ENCODE measurements around the gene DMXL2.
"Not testable (repeated sequence)": the region's sequence is repeated elsewhere in the genome, so short reads cannot be mapped to it uniquely, and the experiment has no call there.

Gene DMXL2

DNA sequence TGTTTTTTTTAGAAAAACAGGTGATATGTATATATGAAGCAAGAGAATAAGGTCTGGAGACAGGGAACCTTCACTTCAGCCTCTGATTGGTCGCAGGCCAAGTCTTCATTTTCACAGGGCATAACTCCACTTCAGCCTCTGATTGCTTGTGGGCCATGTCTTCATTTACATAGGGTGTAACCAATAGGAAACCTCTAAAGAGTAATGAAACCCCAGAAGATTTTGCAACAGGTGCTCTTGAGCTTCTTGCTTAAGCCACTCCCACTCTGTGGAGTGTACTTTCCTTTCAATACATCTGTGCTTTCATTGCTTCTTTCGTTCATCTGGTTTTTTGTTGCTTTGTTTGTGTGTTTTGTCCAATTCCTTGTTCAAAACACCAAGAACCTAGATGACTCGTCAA is 36.1 kb upstream of the DMXL2 start:
- DNase-seq (ENCODE audit: low read depth) = peak; percentile 5
- no peak overlapping the region for H3K4me3 ChIP-seq (ENCODE audit: low read depth, low read length)
- TF ChIP-seq, protein P1, sequence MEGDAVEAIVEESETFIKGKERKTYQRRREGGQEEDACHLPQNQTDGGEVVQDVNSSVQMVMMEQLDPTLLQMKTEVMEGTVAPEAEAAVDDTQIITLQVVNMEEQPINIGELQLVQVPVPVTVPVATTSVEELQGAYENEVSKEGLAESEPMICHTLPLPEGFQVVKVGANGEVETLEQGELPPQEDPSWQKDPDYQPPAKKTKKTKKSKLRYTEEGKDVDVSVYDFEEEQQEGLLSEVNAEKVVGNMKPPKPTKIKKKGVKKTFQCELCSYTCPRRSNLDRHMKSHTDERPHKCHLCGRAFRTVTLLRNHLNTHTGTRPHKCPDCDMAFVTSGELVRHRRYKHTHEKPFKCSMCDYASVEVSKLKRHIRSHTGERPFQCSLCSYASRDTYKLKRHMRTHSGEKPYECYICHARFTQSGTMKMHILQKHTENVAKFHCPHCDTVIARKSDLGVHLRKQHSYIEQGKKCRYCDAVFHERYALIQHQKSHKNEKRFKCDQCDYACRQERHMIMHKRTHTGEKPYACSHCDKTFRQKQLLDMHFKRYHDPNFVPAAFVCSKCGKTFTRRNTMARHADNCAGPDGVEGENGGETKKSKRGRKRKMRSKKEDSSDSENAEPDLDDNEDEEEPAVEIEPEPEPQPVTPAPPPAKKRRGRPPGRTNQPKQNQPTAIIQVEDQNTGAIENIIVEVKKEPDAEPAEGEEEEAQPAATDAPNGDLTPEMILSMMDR (IDR thresholded peaks at IDR 0.05; ENCODE audit: insufficient read depth, low read depth, low read length, missing control alignments) = no peak

DNA sequence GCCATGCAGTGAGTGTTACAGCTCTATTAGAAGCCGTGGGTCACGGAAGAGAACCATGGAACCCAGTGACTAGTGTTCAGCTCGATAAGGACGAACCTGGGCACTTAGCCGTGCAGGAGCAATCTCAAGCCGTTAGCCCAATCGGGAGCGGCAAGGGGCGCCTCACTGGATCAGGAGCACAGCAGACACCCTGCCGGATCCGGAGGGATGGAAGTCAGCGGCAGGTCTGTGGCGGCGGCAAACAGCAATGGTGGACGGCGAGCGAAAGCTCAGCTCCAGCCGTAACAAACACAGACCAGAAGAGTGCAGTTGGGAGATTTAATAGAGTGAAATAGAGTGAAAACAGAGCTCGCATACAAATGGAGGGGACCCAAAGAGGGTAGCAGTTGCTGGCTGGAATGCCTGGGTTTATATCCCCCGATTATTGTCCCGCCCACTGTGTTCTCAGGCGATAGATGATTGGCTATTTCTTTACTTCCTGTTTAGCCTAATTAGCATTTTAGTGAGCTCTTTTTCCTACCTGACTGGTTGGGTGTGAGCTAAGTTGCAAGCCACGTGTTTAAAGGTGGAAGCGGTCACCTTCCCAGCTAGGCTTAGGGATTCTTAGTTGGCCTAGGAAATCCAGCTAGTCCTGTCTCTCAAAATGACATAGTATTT is 33.0 kb upstream of the DMXL2 start:
- not testable (repeated sequence) for DNase-seq (ENCODE audit: low read depth); H3K4me3 ChIP-seq (ENCODE audit: low read depth, low read length)

DNA sequence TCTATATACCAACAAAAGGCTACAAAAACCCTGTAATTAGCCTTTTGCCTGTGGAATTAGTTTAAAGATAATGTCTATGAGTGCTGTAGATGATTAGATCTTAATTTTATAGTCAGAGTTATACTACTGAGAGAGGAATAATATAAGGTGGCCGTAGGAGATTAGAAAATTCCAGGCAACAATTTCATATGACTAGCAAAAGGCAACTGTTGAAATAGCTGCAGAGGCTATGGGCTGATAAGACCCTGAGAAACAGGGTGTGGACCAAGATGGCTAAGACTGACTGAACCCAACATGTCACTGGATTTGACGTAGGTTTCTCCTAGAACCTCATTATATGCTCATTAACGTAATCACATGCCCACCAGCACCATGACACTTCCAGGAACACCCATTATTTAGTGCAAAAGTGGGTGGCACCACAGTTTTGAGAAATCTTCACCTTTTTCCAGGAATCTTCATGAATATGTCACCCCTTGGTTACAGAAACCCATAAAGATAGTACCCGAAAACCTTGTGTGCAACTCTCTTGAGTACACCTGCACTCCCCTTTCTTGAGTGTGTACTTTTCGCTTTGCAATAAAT is 29.6 kb upstream of the DMXL2 start:
- no peak for DNase-seq (ENCODE audit: low read depth)
- no peak overlapping the region for H3K4me3 ChIP-seq (ENCODE audit: low read depth, low read length)
- TF ChIP-seq, protein P1 (IDR thresholded peaks at IDR 0.05; ENCODE audit: insufficient read depth, low read depth, low read length, missing control alignments) = no peak

DNA sequence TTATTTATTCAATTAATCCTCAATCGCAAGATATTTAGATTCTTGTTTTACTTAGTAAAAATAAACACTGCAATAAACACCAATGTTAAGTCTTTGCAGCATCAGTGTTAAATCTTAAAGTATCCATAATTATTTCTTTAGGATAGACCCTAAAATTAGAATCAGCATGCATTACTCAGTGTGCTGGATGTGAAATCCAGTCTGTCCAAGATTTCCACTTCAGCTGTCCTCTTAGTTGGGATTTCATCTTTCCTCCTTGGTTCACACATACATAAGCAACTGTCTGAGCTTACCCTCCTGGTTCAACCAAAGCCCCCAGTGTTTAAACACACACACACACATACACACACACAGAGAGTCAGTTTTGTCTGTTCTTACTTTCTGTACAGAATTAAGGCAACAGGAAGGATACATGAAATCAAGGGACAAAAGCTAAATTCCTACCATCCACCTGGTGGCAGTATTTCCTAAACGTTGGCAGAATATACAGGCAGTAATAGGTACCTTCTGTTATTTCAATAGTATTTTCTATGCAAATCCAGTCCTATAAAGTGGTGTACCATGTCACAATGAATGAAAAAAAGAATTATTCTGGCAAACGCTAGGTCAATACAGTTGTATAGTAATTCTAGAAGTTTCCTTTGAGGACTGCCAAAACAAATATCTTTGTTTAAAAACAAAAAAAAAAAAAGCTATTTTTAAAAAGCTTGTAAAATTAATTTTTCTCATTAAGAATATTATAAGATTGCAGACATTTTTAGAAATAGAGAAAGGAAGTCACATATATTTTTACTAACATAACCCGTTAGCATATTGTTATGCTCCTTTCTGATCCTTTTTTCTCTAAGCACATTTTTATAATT is 27.3 kb upstream of the DMXL2 start:
- TF ChIP-seq, protein P1 (IDR thresholded peaks at IDR 0.05; ENCODE audit: insufficient read depth, low read depth, low read length, missing control alignments) = peak; percentile 66
- no peak overlapping the region for H3K4me3 ChIP-seq (ENCODE audit: low read depth, low read length)
- DNase-seq (ENCODE audit: low read depth) = peak; percentile 86

DNA sequence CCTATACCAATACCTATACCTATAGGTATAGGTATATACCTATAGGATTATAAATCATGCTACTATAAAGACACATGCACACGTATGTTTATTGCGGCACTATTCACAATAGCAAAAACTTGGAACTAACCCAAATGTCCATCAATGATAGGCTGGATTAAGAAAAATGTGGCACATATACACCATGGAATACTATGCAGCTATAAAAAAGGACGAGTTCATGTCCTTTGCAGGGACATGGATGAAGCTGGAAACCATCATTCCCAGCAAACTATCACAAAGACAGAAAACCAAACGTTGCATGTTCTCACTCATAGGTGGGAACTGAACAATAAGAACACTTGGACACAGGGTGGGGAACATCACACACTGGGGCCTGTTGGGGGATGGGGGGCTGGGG is 26.1 kb upstream of the DMXL2 start:
- H3K4me3 ChIP-seq (ENCODE audit: low read depth, low read length); DNase-seq (ENCODE audit: low read depth): not testable (repeated sequence)

DNA sequence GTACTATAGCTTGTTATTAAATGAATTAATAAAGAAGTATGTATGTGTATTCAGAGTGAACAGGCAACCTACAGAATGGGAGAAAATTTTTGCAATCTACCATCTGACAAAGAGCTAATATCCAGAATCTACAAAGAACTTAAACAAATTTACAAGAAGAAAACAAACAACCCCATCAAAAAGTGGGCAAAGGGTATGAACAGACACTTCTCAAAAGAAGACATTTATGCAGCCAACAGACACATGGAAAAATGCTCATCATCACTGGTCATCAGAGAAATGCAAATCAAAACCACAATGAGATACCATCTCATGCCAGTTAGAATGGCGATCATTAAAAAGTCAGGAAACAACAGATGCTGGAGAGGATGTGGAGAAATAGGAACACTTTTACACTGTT is 25.5 kb upstream of the DMXL2 start:
- not testable (repeated sequence) for DNase-seq (ENCODE audit: low read depth)

DNA sequence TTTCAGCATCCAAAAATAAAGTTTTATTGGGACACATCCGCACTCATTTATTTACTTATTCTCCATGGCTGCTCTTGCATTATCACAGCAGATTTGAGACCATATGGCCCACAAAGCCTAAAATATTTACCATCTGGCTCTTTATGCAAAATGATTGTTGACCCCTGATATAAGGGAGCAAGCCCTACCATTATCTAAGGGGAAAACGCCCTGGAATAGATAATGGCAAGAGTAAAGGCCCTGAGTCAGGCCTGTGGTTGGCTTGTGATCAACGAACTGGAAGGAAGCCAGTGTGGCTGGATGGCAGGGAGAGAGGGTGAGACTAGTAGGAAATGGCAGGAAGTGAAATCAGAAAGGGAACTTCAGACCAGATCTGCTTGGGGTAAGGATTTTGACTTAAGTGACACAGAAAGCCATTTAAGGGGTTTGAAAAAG is 24.6 kb upstream of the DMXL2 start:
- no peak overlapping the region for H3K4me3 ChIP-seq (ENCODE audit: low read depth, low read length)
- peak; percentile 11 for DNase-seq (ENCODE audit: low read depth)
- TF ChIP-seq, protein P1 (IDR thresholded peaks at IDR 0.05; ENCODE audit: insufficient read depth, low read depth, low read length, missing control alignments) = no peak

More for the DNA sequence above, 25.5 kb upstream of the DMXL2 start:
- not testable (repeated sequence) for H3K4me3 ChIP-seq (ENCODE audit: low read depth, low read length)

DNA sequence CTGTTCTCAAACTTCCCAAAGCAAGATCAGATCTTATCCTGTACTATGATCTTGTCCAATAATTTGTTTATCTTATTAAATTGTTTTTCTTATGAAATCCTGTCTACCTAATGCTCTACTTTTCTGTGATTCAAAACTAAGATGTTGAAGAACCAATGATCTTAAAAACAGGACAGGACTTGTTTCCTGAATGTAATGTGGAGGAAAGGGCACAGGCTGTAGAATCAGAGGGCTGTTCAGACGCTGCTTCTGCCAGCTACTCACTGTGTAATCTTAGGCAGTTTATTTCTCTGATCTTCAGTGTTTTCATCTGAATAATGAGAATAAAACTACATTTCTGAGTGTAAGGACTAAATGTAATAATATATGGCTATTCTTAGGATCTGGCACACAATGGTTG is 20.1 kb upstream of the DMXL2 start:
- no peak for DNase-seq (ENCODE audit: low read depth)
- no peak overlapping the region for H3K4me3 ChIP-seq (ENCODE audit: low read depth, low read length)
- TF ChIP-seq, protein P1 (IDR thresholded peaks at IDR 0.05; ENCODE audit: insufficient read depth, low read depth, low read length, missing control alignments) = no peak

All from GM12865 (cell line).